HG02623 (cell line): ENCODE data around the gene FIGNL1.
A peak's percentile ranks its signal among the peaks of the same experiment; 100 is the strongest.

ENCODE experiments used
- ATAC-seq: cut with Tn5 transposase; IDR thresholded peaks from one replicate; pipeline ENCODE4 v1.9.1; 2021; ENCODE audit warnings: moderate library complexity; ENCODE audit not compliant: unreplicated experiment

Gene FIGNL1

GRCh38 chr7:50428911-50429310, 21.2 kb downstream of the FIGNL1 start:
- no peak for ATAC-seq

GRCh38 chr7:50427518-50427917, 22.6 kb downstream of the FIGNL1 start:
- no peak for ATAC-seq

GRCh38 chr7:50426280-50427045, 23.7 kb downstream of the FIGNL1 start:
- no peak for ATAC-seq

- ATAC-seq, result no peak
Observed at GRCh38 chr7:50425318-50425717, 24.8 kb downstream of the FIGNL1 start.

GRCh38 chr7:50423860-50424259, 26.3 kb downstream of the FIGNL1 start:
- no peak for ATAC-seq

GRCh38 chr7:50422858-50423257, 27.3 kb downstream of the FIGNL1 start:
- ATAC-seq, result no peak

- ATAC-seq, result no peak
Observed at GRCh38 chr7:50421043-50421442, 29.1 kb downstream of the FIGNL1 start.

- no peak for ATAC-seq
Observed at GRCh38 chr7:50418526-50419290, 31.4 kb downstream of the FIGNL1 start.

- ATAC-seq, result peak; percentile 82
Observed at GRCh38 chr7:50418086-50418515, 32.0 kb downstream of the FIGNL1 start.

- peak; percentile 76 for ATAC-seq
Observed at GRCh38 chr7:50416527-50417182, 33.5 kb downstream of the FIGNL1 start.

GRCh38 chr7:50415844-50416364, 34.2 kb downstream of the FIGNL1 start:
- ATAC-seq, result no peak

GRCh38 chr7:50413561-50413960, 36.6 kb downstream of the FIGNL1 start:
- ATAC-seq, result no peak

GRCh38 chr7:50412973-50413372, 37.2 kb downstream of the FIGNL1 start:
- no peak for ATAC-seq

- no peak for ATAC-seq
Observed at GRCh38 chr7:50411332-50411731, 38.8 kb downstream of the FIGNL1 start.

- ATAC-seq, result peak; percentile 57
Observed at GRCh38 chr7:50409856-50410745, 40.0 kb downstream of the FIGNL1 start.

GRCh38 chr7:50406935-50407334, 43.2 kb downstream of the FIGNL1 start:
- ATAC-seq, result no peak

GRCh38 chr7:50405221-50405620, 44.9 kb downstream of the FIGNL1 start:
- peak; percentile 25 for ATAC-seq

GRCh38 chr7:50404392-50404791, 45.8 kb downstream of the FIGNL1 start:
- no peak for ATAC-seq

GRCh38 chr7:50400114-50400513, 50.0 kb downstream of the FIGNL1 start:
- no peak for ATAC-seq

- ATAC-seq, result no peak
Observed at GRCh38 chr7:50399635-50400034, 50.5 kb downstream of the FIGNL1 start.
